Activated CD8-positive, alpha-beta memory T cell treated with anti-CD3 and anti-CD28 coated beads for 1 hour (primary cell): ENCODE results near the gene THTPA.
"Not testable (repeated sequence)": the region's sequence is repeated elsewhere in the genome, so short reads cannot be mapped to it uniquely, and the experiment has no call there.

Experiments
- DNase-seq, 2 donors: peaks; one replicate each; pipeline ENCODE4 v3.0.0-alpha.2; 2020; ENCODE audit warnings: low read depth in 1 of 2; ENCODE audit errors: extremely low read depth in 1 of 2

Gene THTPA

GRCh38 chr14:23580152-23580926 is 24.3 kb downstream of the THTPA start:
- no peak for DNase-seq

- DNase-seq, result no peak
Observed at GRCh38 chr14:23580948-23581281, 24.8 kb downstream of the THTPA start.

GRCh38 chr14:23582906-23583760 is 27.1 kb downstream of the THTPA start:
- DNase-seq, result no peak

GRCh38 chr14:23583761-23584526 is 27.9 kb downstream of the THTPA start:
- not testable (repeated sequence) for DNase-seq

- DNase-seq, result not testable (repeated sequence)
Observed at GRCh38 chr14:23584527-23585203, 28.6 kb downstream of the THTPA start.

- DNase-seq, result peak; percentile 43 to 68
Observed at GRCh38 chr14:23588884-23589598, 33.0 kb downstream of the THTPA start.

- DNase-seq, result no peak
Observed at GRCh38 chr14:23589606-23590005, 33.5 kb downstream of the THTPA start.

GRCh38 chr14:23590198-23590597 is 34.1 kb downstream of the THTPA start:
- DNase-seq, result no peak

- DNase-seq, result not testable (repeated sequence)
Observed at GRCh38 chr14:23594191-23594590, 38.1 kb downstream of the THTPA start.

- DNase-seq, result no peak
Observed at GRCh38 chr14:23600322-23600707, 44.2 kb downstream of the THTPA start.

GRCh38 chr14:23600806-23601205 is 44.7 kb downstream of the THTPA start:
- DNase-seq, result no peak

- DNase-seq, result no peak
Observed at GRCh38 chr14:23601424-23601823, 45.4 kb downstream of the THTPA start.

GRCh38 chr14:23601845-23602180 is 45.7 kb downstream of the THTPA start:
- DNase-seq, result no peak

GRCh38 chr14:23602181-23603095 is 46.4 kb downstream of the THTPA start:
- DNase-seq, result no peak

- no peak for DNase-seq
Observed at GRCh38 chr14:23603103-23603502, 47.0 kb downstream of the THTPA start.

- DNase-seq, result no peak
Observed at GRCh38 chr14:23604148-23604547, 48.1 kb downstream of the THTPA start.

GRCh38 chr14:23604675-23605170 is 48.7 kb downstream of the THTPA start:
- no peak for DNase-seq

- DNase-seq, result no peak
Observed at GRCh38 chr14:23605931-23606585, 50.0 kb downstream of the THTPA start.

GRCh38 chr14:23608454-23608853 is 52.4 kb downstream of the THTPA start:
- no peak for DNase-seq
